NB4 (cell line): Measurements from ENCODE around the gene ACP5.

Experiments
- CTCF ChIP-seq: IDR thresholded peaks from one replicate; pipeline ENCODE4 v1.5.1; 2012; ENCODE audit warnings: low read depth, low read length
- MAX ChIP-seq: IDR thresholded peaks from 2 replicates; pipeline ENCODE4 v1.6.1; 2011; ENCODE audit warnings: low read depth, low read length

DNA sequence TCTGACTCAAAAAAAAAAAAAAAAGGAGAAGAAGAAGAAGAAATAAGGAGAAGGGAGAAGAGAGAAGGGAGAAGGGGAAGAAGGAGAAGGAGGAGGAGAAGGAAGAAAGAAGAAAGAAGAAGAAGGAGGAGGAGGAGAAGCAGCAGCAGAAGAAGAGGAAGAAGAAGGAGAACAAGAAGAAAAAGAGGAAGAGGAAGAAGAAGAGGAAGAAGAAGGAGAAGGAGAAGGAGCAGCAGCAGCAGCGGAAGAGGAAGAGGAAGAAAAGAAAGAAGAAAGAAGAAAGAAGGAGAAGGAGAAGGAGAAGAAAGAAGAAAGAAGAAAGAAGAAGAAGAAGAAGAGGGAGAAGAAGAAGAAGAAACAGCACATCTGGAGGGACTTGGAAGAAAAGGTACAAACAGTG, 42.9 kb downstream of the ACP5 start:
- TF ChIP-seq CTCF (no peak), MAX (no peak)
